Measurements from ENCODE around the gene CFLAR.
"Not testable (repeated sequence)": the region's sequence is repeated elsewhere in the genome, so short reads cannot be mapped to it uniquely, and the experiment has no call there.

GRCh38 chr2:201149821-201150165 lies 33.8 kb downstream of the CFLAR start:
- TF ChIP-seq CTCF (conservative IDR thresholded peaks at IDR 0.05); EZH2 (IDR thresholded peaks at IDR 0.05; ENCODE audit: low read depth): not testable (repeated sequence)

Data from PC-9 (cell line).